GM19239 (cell line): ENCODE measurements around the gene TOE1.

ENCODE experiments used
- DNase-seq: peaks from one replicate; pipeline ENCODE4 v3.0.0; 2011; ENCODE audit warnings: low spot score; ENCODE audit not compliant: insufficient read length
- FAIRE-seq: peaks from 2 replicates; lab custom pipeline; 2011; peaks lifted over from hg19 to GRCh38; lab: Jason Lieb, UNC

Gene TOE1

DNA sequence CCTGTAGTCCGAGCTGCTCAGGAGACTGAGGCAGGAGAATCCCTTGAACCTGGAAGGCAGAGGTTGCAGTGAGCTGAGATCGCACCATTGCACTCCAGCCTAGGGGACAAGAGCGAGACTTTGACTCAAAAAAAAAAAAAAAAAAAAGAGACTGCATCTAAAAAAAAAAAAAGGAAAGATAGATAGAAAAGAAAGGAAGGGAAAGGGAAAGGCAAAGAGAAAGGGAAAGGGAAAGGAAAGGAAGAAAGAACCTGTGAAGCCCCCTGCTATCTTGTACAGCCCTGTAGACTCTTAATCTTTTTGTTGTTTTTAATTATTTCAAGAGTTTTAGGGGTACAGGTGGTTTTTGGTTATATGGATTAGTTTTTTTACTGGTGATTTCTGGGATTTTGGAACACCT, 46.2 kb downstream of the TOE1 start:
- no peak for DNase-seq
- FAIRE-seq, result no peak
